ENCODE results near the gene HK1. TPM values are rescaled to one million over a fixed set of nuclear protein-coding genes. Genes with fewer than 3 reads are reported as not detected.

Gene HK1
- total and polyA plus RNA-seq, 2 of the 13 experiments (the other 11 are each of a cell fraction or from before 2014, with no cell fraction given) = 0.29 to 1.5 TPM

DNA sequence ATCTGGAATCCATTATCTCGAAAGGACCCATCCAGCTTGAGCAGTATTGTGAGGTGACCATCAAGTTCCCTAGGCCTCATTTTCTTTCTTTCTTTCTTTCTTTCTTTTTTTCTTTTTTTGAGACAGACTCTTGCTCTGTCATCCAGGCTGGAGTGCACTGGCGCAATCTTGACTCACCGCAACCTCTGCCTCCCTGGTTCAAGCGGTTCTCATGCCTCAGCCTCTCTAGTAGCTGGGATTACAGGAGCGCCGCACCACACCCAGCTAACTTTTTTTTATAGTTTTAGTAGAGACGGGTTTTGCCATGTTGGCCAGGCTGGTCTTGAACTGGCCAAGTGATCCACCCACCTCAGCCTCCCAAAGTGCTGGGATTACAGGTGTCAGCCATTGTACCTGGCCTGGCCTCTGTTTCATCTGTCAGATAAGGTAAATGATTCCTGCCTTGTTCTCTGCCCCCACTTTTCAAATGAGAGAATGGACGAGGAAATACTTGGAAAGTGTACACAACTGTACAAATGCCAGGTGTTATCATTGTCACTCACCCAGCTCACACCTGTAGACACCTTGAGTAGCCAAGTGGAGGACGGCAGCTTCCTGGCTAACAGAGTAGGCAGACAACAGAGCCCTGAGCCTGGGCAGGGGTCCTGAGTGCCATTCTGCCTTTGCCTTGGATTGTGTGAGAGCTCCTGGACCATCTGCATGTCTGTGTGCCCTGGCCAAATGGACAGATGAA lies 54.1 kb downstream of the HK1 start:
- no peak for TF ChIP-seq ONECUT2 (CRISPR knock-in tag; IDR thresholded peaks at IDR 0.05)
- no peak for TF ChIP-seq HMGXB4 (CRISPR knock-in tag; IDR thresholded peaks at IDR 0.05; ENCODE audit: borderline replicate concordance in 1 of 2, low read depth in 1 of 2)
- TF ChIP-seq ZBTB42 (CRISPR knock-in tag; IDR thresholded peaks at IDR 0.05) = no peak
- TF ChIP-seq FOXP4 (CRISPR knock-in tag; IDR thresholded peaks at IDR 0.05) = no peak
- TF ChIP-seq ZSCAN31 (CRISPR knock-in tag; IDR thresholded peaks at IDR 0.05; ENCODE audit: low read depth) = no peak
- no peak for TF ChIP-seq ZFY (CRISPR knock-in tag; IDR thresholded peaks at IDR 0.05)
- no peak for TF ChIP-seq HOXA7 (CRISPR knock-in tag; IDR thresholded peaks at IDR 0.05)
- TF ChIP-seq ZNF720 (CRISPR knock-in tag; IDR thresholded peaks at IDR 0.05) = no peak
- no peak for TF ChIP-seq TBX2 (CRISPR knock-in tag; IDR thresholded peaks at IDR 0.05; ENCODE audit: borderline replicate concordance)
- TF ChIP-seq ZNF468 (CRISPR knock-in tag; IDR thresholded peaks at IDR 0.05) = no peak
- TF ChIP-seq ZNF350 (CRISPR knock-in tag; IDR thresholded peaks at IDR 0.05; ENCODE audit: borderline replicate concordance, low read depth) = no peak
- no peak for TF ChIP-seq ZSCAN21 (CRISPR knock-in tag; IDR thresholded peaks at IDR 0.05; ENCODE audit: borderline replicate concordance)
- TF ChIP-seq ZNF263 (CRISPR knock-in tag; IDR thresholded peaks at IDR 0.05) = no peak
- 45% methylated on average over 9 of the region's 9 CpGs for WGBS (ENCODE audit: low lambda C conversion rate)
- DNase-seq (ENCODE audit: low spot score) (no peak), FAIRE-seq (no peak), ATAC-seq (no peak; the same call in 2 of the 3 replicates)
- intact Hi-C loops (cut with micrococcal nuclease; ENCODE audit: unreplicated experiment) (no loop called here), in situ Hi-C loops (cut with HindIII; ENCODE audit: extremely low pct_ligation_motif_present, low pct_unique_long_range_greater_than_20kb) (no loop called here)
- CTCF ChIA-PET (ENCODE audit: low intra/inter-chr PET ratio, low total read pairs) = no interaction called here
- Histone ChIP-seq H3K27ac (ENCODE audit: extremely low read length, insufficient read depth, low read length) (no peak overlapping the region), H3K9ac (ENCODE audit: insufficient read depth, low read depth, low read length) (no peak overlapping the region), H3K27me3 (ENCODE audit: control insufficient read depth in 1 of 2, insufficient read depth in 2 of 2, low read length in 2 of 2) (peaks cover 0 to 47% of the 10 kb centered on the region in 2 experiments; a peak in 4 of 5 replicates), H2AFZ (ENCODE audit: low read length) (no peak overlapping the region), H3K4me3 (replicated peaks in 1 of 3; ENCODE audit: insufficient read depth in 1 of 3, low read depth in 2 of 3, low read length in 3 of 3) (no peak overlapping the region), H3K9me3 (ENCODE audit: low read length) (no peaks in the 10 kb centered on the region), H3K4me1 (ENCODE audit: insufficient read depth, low read length) (0 out of 2 replicates have a peak, but pooled peaks cover 3% of the 10 kb centered on the region), H4K20me1 (ENCODE audit: insufficient read depth, low read length) (no peaks in the 10 kb centered on the region), H3K36me3 (replicated peaks in 1 of 2; ENCODE audit: control insufficient read depth in 1 of 2, insufficient read depth in 2 of 2, low read length in 2 of 2) (no peaks in the 10 kb centered on the region), H3K4me2 (ENCODE audit: low read depth, low read length) (no peak overlapping the region), H3K79me2 (ENCODE audit: insufficient read depth, low read length) (no peaks in the 10 kb centered on the region)
- BruUV-seq (replicated peaks) = no TSS peak
- POLR2A ChIA-PET = no interaction called here

Measured in HepG2 (cell line).